GM18907 (cell line): ENCODE data around the gene HOXA4.

ENCODE experiments used
- ATAC-seq: cut with Tn5 transposase; IDR thresholded peaks from one replicate; pipeline ENCODE4 v1.9.1; 2021; ENCODE audit warnings: mild to moderate bottlenecking, moderate library complexity; ENCODE audit not compliant: unreplicated experiment

The HOXA4 gene

DNA sequence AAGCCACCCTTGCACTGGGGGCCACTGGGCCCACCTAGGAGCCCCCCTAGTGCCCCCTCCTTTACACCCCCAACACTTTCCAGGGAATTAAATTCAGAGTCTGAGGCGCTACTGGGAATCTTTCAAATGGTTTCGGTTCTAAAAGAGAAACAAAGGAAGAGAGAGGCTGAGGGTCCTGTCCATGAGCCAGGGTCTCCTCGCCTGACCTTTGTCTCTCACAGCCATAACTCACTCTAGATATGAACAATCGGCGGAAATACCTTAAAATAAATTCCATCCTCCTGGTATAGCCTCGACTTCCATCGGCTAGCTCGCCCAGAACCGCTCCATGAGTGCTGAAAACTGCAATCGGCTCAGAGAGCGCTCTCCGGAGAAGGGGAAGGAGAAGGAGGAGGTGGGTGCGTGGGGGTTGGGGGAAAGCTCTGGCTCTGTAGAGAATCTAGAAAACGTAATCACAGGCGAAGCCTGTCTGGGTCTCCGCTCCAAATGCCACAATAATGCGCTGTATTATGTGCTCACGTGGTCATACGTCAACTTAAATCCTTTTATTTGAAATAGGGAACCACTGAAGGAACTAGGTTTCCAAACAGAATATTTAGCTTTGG lies 12.6 kb downstream of the HOXA4 start:
- ATAC-seq = no peak

DNA sequence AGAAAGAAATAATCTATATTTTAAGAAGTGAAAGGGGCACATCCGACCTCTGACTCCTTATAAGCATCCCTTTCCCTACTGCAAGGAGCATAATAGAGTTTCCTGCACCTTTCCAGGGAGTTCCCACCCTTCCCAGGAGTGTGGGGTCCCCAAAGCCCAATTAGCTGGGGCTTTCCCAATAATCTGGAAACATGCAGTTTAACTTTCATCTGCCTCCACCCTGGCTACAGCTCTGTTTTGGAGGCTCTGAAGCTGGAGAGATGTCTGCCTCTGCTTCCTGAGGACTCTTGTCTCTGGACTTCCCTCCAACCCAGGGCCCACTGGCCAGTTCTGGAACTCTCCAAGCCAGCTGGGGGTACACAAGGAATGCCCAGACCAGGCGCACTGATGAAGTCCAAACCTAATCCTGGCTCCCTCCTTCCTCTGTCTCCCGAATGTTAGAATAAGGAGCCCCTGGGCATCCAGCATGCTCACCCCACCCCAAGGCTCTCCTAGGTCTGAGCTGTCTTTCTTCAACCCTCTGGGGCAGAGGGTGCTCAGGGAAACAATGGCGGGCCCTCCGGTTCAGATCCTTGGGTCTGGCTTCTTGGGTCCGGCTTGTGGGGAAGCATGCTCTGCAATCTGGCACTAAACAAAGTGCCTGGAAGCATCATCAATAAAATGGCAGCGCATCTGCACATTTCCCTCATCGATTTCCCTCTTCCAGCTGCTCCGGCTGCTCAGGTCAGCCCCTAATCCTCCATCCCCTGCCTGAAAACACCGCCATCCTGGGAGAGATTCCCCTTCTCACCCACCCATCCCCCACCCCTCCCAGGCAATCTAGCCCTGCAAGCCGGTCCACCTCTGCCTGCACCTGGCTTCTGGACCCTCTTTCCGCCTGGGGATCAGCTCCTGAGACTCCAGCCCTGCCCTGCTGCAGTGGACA lies 13.3 kb downstream of the HOXA4 start:
- ATAC-seq = no peak

DNA sequence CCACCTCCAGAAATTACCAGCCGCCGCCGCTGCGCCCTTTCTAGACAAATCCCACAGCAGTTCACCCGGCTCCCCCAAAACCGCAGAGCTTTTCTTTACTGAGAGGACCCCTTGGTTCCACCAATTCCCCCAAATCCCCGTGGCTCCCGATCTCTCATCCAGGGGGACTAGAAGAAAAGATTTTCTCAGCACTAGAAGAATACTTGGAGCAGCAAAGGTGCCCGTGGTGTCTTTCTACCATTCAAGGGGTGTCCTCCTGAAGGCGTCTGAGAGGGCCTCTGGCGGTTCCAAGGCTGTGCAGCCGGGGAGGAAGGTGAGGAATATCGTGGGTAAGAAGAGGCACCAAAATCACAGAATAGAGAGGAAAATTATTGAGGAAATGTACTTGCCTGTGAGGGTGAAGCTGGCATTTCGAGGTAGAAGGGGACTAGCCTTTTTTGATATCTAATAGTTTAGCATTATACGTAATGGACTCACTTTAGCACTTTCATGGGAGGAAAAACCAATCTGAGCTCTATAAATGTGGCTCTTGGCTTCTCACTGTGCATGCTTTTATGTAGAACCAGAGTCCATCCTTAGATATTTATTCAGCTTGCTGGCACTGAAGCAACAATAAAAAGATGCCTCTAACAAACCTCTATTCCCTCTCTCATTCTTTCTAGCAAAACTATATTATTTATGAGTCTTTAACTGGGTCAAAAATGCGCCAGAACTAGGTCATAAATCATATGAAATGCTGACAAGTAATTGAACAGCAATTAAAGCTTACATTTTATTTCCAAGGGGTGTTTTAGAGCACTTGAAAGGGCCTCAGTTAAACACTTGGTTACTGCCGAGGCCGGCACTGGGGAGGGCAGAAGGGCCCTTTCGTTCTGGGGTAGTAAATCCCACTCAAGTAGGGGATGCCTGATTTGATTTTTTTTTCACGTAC lies 14.3 kb downstream of the HOXA4 start:
- ATAC-seq = no peak

DNA sequence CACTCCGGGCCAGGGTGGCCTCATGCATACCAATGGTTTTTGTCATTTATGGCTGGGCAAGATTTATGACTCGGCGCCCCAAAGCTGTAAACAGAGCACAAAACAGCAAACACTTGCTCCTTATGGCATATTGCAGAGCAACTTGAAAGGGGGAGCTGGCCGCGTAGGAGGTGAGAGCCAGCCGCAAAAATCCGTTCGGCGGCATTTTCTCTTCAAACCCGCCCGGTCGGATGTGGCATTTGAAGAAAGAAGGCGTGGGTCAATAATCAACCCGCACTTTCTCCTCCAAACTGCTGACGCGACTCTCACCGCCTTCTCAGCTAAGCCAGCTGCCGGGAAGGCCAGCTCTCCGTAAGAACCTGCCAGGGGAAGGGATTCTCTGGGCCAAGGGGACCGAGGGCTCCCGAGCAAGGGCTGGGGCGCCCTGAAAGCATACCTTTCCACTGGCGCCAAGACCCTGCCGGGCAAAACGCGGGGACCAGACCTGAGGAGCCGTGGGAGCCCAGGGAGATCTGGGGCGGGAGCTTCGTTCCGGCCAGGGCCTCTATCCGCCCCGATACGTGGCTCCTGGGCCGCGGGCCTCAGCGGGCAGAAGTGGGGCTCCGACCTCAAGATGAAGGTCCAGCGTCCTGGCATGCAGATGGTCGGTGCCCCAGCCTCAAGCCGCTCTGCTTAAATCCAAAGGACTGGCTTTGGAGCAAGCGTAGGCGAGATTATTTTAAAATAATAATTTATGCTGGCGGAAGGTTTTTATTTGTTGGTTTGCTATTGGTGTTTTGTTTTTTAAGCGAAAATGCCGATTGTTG lies 15.1 kb downstream of the HOXA4 start:
- no peak for ATAC-seq

DNA sequence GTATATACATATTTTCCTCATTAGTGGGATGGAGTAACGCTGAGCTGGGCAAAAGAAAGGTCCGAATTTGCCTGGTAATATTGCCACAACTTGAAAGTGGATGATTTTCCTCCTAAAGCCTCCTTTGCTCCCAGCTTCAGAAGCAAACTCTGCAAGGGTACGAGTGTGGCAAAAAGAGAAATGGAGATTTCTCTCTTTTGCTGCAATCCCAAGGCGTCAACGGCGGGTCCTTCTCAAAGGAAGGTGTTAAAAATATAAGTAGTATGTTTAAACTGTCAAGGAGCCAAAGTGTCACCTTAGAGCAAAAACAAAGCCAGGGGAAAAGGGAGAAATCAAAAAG lies 15.7 kb downstream of the HOXA4 start:
- no peak for ATAC-seq

DNA sequence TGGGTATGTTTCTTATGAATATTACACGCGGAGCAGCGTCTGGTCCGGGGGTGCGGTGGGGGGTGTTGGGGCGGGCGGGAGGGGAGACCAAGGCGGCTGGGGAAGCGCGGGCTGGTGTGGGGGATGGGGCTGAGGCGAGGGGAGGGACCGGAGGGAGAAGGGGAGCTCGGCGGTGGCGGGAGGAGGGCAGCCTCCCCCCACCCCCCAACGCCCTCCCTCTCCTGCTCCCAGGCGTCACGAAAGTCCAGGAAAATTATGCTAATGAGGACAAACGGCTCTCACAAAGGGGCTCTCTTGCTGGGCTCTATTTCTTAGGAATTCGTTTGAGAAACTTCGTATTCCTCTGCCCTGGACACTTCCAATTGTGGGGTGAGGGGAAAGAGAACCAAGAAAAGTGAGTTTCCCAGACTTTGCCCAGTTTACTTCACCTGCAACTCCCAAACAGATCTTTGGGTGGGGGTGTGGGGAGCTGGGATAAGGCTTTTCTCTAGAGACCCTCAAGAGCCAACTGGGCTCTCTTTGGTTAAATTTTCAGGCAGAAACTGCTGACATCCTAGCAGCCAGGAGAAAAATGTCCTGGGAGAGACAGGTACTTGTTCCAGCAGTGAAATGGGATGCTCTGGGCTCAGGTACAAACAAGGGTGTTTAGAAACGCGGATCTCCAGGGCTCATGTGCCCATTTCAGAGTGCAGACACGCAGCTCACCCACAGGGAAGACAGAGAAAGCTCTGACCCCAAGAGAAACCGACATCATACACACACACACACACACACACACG lies 16.4 kb downstream of the HOXA4 start:
- no peak for ATAC-seq

DNA sequence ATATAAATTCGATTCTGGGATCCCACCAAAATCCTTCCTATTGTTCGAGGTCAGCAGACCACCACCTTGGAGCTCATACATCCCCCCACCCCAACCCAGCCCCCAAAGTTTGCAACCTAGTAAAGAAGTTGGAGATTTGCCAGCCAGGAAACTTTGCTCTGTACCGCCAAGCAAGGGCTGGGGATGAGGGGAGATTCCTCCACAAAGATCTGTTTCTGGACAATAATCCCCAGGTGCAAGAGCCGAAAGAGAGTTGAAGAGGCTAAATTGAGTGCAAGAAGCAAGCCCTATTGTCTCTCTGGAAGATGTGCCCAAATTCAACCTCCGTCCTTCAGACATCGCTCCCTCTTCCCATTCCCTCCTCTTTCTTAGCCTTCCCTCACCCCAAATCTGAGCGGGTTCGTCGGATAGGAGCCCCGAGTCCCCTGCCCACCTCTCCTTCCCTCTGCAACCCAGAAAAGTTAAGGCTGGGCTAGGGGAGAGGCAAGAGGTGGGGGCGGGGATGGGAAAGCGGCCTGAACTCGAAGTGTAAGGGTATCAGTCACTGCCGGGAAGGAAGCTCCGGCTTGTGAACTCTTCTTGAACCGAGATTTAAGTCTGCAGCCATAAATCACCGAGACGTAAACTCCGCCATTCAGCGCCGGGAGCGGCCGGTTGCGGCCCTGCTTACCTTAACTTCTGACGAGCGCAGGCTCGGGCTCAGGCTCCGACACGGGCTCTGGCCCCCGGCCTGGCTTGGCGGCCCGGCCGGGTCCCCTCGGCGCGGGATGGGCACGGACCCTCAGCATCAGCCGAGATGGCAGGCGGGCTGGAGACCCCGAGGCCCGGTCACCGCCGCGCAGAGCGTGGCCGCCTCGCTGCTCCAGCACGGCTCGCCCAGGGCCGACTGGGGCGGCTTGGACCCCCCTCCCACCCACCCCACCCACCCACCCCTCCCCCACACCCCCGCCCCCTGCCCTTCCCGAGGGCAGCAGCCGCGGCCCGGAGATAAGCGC lies 17.3 kb downstream of the HOXA4 start:
- no peak for ATAC-seq

DNA sequence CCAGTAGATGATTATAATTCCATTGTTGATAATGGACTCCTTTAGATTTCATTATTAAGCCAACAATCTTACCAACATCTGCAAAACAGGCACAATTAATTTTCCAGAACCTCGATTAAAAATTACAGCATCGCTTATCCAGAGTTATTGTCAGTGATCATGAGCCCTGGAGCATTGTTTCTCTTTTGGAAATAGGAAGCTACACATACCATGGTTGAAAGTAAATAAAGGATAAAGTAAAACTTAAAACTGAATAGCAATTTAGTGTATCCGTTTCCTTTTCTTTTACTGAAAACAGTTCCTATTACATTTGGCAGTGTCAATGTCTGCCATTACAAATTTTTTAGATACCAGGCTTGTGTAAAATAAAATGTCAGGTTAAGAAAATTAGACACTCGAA lies 18.2 kb downstream of the HOXA4 start:
- no peak for ATAC-seq

DNA sequence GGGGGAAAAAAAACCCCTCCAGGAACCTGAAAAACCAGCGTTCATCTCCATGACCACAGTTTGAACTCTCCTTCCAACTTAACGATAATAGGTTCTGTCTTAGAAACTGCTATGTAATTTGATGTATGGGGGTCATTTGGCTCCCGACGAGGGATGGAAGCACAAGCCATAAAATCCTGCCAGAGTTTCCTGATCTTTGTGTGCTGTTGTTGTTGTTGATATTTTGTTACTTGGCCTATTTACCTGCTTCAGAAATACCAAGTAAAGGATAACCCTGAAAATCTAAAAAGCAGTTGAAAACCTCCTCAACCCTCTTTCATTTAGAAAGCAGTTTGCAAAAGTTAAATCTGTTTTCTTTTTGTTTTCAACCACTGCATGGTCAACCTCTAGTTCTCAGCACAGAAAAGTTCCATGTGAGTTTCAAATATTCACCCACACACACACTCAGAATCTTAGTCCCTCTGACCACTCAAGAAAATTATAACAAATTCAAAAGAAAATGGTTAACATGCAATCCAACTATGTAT lies 18.7 kb downstream of the HOXA4 start:
- no peak for ATAC-seq

DNA sequence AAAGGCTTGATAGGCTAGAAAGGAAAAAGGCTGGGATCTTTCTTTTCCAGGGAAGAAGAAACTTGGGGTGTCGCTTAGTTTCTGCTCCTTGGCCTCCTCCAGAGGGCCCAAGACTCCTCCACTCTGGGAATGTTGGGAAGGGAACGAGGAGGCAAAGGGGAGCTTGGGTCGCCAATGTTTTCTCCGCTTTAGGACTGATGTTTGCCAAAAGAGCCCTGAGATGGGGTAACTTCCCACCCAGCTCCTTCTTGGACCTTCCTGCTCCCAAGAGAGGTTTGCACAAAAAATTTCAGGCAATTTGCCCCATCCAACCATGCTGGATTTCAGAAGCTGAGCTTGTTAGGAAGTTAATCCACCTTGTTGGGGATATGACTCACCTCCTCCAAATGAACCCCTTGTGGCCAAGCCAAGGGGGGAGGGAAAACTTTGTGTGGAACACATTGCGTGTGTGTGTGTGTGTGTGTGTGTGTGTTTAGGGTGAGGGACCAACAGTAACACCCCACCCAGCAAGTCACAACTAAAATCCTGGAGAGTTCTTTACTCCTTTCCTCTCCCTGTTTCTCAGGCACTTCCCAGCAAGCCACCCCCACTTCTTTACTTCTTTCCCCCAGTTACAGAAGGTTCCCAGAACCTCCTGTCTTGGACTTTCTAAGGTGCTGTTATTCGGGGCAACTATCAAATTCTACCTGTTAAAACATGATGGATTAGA lies 19.4 kb downstream of the HOXA4 start:
- no peak for ATAC-seq

DNA sequence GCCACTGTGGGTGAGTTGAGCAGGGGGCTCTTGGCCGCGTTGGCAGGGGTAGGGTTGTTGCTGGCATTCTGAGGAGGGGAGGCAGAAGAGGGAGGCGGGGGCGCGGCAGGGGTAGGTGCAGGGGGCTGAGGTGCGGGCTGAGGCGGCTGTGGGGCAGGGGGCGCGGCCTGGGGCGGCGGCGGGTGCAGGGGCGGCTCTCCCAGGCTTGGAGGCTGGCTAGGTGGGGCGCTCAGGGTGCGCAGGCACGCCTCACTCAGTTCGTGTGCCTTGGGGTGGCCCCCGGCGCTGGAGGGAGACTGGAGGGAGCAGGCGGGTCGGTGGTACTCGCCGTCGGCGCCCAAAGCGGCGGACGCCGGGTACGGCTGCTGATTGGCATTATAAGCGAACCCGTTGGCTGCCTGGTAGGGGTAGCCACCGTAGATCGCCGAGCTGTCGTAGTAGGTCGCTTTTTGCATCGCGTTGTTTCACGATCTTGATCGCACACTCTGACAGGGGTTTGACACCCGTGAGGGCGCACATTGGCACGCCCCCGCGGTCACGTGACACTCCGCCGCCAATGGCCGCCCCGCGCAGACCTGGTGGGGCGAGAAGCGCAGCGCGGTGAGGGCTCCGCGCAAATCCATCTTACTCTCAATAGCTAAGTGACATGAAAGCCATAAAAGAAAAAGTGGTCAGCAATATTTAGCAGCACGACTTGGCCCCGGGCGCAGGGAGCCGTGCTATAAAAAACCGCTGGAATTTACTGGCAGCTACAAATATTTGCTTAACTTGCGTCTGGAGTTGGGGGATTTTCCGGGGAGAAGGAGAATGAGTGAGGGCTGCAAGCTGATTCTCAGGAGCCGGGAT lies 20.1 kb downstream of the HOXA4 start:
- ATAC-seq = no peak

DNA sequence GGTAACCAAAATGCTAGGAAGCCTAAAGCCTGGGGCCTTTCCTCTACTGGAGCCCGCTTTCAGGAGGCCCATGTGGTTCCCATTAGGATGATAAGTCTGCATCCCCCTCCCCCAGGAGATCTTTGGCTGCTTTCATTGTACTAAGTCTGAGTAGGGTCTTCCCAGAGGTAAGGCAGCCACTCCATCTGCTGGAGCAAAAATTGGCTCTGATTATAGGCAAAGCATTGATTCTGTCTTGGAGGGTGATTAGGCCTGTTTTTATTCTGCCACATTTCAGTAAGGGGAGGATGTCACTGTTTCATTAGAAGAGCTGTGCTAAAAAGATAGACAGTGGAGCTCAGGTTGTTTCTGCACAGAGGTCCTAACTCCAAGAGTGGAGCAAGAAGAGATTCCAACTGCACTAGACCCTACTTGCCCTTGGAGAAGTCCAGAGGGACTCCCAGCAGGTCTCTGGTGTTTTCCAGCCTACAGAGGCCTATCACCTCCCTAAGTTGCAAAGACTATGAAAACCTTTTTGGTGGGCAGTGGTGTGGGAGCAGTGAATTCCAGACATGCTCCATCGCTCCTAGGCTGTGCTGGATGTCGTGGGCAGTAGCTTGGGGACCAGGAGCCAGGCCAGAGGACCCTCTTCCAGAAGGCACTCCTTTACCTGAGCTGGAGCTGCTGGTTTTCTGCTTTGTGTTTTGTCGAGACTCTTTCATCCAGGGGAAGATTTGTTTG lies 20.9 kb downstream of the HOXA4 start:
- ATAC-seq = no peak

DNA sequence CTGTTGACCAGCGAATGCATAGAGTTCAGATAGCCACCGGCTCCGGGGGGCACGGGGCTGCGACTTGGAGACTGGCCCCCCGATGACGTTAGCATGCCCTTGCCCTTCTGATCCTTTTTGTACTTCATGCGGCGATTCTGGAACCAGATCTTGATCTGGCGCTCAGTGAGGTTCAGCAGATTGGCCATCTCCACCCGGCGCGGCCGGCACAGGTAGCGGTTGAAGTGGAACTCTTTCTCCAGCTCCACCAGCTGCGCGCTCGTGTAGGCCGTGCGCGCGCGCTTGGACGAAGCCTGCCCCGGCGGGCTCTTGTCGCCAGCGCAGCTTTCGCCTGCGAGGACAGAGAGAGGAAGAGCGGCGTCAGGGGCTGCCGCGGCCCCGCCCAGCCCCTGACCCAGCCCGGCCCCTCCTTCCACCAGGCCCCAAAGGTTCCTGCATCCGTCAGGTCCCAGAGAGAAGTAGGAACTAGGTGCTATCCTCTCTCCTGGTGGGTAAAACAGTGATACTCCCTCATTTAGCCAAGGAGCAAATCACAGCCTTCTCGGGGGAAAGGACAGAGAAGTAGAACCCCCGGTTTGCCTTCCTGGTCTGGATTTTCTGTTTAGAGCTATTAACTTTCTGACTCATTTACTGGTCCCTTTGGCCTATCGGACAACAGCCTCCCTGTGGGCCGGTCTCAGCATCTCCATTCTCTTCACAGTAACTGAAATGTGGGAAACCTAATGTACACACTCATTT lies 22.0 kb downstream of the HOXA4 start:
- ATAC-seq = no peak

DNA sequence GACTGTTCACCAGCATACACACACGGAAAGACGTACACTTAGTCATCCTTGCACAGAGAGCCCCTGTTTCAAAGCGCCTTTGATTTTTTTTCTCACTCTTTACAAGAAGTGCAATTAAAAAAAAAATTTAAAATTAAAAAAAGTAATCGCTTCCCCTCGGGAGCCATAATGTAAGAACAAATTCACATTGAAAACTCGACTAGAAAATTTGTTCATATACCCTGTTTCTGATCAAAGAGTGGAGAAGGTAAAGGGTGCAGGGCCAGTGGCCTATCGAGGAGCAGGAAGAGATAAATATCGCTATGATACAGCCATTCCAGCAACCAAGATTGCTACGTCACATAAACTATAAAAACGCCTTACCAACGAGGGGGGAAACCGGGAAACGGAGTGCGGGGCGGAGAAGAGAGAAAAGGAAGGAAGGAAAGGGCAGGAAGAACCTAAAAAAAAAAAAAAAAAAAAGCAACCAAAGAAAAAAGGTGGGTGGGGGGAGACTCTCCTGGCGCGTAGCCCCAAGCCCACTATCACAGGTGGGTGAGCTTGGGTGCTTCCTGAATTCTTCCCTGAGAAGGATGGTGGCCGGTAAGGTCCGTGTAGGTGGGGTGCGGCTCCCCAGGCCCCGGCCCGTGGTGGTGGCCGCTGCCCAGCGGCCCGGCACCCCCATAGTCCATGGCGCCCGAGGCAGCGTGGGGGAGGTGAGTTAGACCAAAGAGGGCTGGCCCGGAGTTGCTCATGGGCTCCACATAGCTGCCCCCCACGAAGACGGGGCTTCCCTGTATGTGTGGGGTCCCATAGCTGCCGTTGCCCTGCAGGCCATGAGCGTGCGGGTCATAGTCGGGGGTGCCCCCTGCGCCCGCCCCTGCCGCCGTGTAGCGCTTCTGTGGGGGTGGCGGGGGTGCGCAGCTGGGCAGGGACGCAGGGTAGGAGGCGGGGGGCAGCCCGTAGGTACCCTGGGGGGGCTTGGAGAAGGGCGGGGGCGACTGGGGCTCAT lies 22.9 kb downstream of the HOXA4 start:
- no peak for ATAC-seq

DNA sequence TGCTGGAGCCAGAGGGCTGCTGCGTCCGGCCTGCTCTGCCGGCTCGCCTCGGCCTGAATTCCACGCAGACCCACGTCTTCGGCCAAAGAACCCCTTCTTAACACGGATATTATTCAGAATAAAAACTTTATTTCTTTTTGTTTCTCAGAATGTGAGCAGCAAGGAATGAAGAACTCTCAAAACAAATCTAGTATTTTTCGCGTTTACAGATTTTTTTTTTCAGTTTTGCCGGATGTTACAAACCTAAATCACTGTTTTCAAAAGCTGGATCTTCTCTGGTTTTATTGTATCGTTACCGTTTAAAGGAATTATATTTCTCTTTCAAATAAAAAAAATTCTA lies 23.7 kb downstream of the HOXA4 start:
- no peak for ATAC-seq
